NCI-H748 treated with DMSO at 0.1 percent for 48 hours (cell line): Measurements from ENCODE around the gene EFCAB11.

ENCODE experiments used
- DNase-seq: peaks from one replicate; lab custom pipeline; 2025; lab: John Stamatoyannopoulos, UW

Gene EFCAB11

GRCh38 chr14:89767861-89768268 is 186.7 kb downstream of the EFCAB11 start:
- peak; percentile 31 for DNase-seq

- no peak for DNase-seq
These were observed 187.4 kb downstream of the EFCAB11 start for GRCh38 chr14:89767131-89767530.

GRCh38 chr14:89765346-89765745 is 189.2 kb downstream of the EFCAB11 start:
- DNase-seq: no peak

GRCh38 chr14:89760086-89760485 is 194.4 kb downstream of the EFCAB11 start:
- DNase-seq: no peak

- DNase-seq: no peak
These were observed 197.1 kb downstream of the EFCAB11 start for GRCh38 chr14:89757313-89757939.

- no peak for DNase-seq
These were observed 198.7 kb downstream of the EFCAB11 start for GRCh38 chr14:89755816-89756215.

GRCh38 chr14:89753828-89754412 is 200.6 kb downstream of the EFCAB11 start:
- DNase-seq: no peak

- DNase-seq: no peak
These were observed 203.6 kb downstream of the EFCAB11 start for GRCh38 chr14:89750908-89751392.

- DNase-seq: no peak
These were observed 204.2 kb downstream of the EFCAB11 start for GRCh38 chr14:89750281-89750755.

GRCh38 chr14:89748004-89748403 is 206.5 kb downstream of the EFCAB11 start:
- DNase-seq: no peak

- DNase-seq: no peak
These were observed 207.4 kb downstream of the EFCAB11 start for GRCh38 chr14:89747126-89747525.

GRCh38 chr14:89746654-89747053 is 207.9 kb downstream of the EFCAB11 start:
- no peak for DNase-seq

GRCh38 chr14:89746135-89746534 is 208.4 kb downstream of the EFCAB11 start:
- no peak for DNase-seq
